ENCODE measurements around the gene WDR3.

WDR3 gene

GRCh38 chr1:118004312-118004711 lies 74.8 kb downstream of the WDR3 start:
- TF ChIP-seq YY1 (IDR thresholded peaks at IDR 0.05; ENCODE audit: low read depth) (no peak), RAD21 (IDR thresholded peaks at IDR 0.05; ENCODE audit: low read depth) (no peak)

DNA sequence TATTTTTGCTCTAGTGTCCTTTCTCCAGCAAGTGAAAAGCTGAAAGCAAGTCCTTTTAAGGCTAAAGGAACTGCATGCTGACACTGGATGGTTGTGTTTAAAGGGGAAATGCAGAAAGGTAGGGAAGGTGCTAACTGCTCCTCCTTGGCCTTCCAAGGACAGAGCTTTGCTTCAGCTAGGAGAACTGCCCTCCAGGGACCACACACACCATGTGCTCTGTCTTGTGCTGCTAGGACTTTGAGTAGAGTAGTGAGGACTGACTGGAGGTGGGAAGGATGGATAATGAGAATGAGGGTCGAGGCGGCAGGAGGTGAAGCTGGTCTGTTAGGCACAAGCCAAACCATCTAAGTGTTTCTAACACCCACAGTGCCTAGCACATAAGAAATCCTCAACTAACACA lies 77.9 kb downstream of the WDR3 start:
- TF ChIP-seq REST (IDR thresholded peaks at IDR 0.05; ENCODE audit: low read depth) (no peak), NFIC (IDR thresholded peaks at IDR 0.05) (no peak), CEBPB (IDR thresholded peaks at IDR 0.05) (no peak), YY1 (IDR thresholded peaks at IDR 0.05; ENCODE audit: low read depth) (no peak), FOXM1 (IDR thresholded peaks at IDR 0.05; ENCODE audit: borderline replicate concordance, low read depth) (no peak), TEAD4 (IDR thresholded peaks at IDR 0.05) (no peak), TAF1 (IDR thresholded peaks at IDR 0.05; ENCODE audit: low read depth) (no peak), RAD21 (IDR thresholded peaks at IDR 0.05; ENCODE audit: low read depth) (no peak), EP300 (IDR thresholded peaks at IDR 0.05; ENCODE audit: borderline replicate concordance) (no peak), CREB1 (IDR thresholded peaks at IDR 0.05; ENCODE audit: low read depth) (no peak), ZBTB7A (IDR thresholded peaks at IDR 0.05; ENCODE audit: low read depth) (no peak), TCF12 (IDR thresholded peaks at IDR 0.05; ENCODE audit: low read depth) (no peak)
- TF ChIP-seq, protein P1, sequence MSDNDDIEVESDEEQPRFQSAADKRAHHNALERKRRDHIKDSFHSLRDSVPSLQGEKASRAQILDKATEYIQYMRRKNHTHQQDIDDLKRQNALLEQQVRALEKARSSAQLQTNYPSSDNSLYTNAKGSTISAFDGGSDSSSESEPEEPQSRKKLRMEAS (IDR thresholded peaks at IDR 0.05), result no peak
- TF ChIP-seq, protein P2, sequence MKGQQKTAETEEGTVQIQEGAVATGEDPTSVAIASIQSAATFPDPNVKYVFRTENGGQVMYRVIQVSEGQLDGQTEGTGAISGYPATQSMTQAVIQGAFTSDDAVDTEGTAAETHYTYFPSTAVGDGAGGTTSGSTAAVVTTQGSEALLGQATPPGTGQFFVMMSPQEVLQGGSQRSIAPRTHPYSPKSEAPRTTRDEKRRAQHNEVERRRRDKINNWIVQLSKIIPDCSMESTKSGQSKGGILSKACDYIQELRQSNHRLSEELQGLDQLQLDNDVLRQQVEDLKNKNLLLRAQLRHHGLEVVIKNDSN (IDR thresholded peaks at IDR 0.05), result no peak

GRCh38 chr1:118008011-118008410 lies 78.5 kb downstream of the WDR3 start:
- TF ChIP-seq, protein P2 (IDR thresholded peaks at IDR 0.05), result no peak
- no peak for TF ChIP-seq CREB1 (IDR thresholded peaks at IDR 0.05; ENCODE audit: low read depth)
- TF ChIP-seq TCF12 (IDR thresholded peaks at IDR 0.05; ENCODE audit: low read depth), result no peak
- TF ChIP-seq, protein P1 (IDR thresholded peaks at IDR 0.05), result no peak
- no peak for TF ChIP-seq YY1 (IDR thresholded peaks at IDR 0.05; ENCODE audit: low read depth)
- TF ChIP-seq REST (IDR thresholded peaks at IDR 0.05; ENCODE audit: low read depth), result no peak
- TF ChIP-seq FOXM1 (IDR thresholded peaks at IDR 0.05; ENCODE audit: borderline replicate concordance, low read depth), result no peak
- TF ChIP-seq EP300 (IDR thresholded peaks at IDR 0.05; ENCODE audit: borderline replicate concordance), result no peak
- no peak for TF ChIP-seq RAD21 (IDR thresholded peaks at IDR 0.05; ENCODE audit: low read depth)
- TF ChIP-seq ZBTB7A (IDR thresholded peaks at IDR 0.05; ENCODE audit: low read depth), result no peak
- no peak for TF ChIP-seq TAF1 (IDR thresholded peaks at IDR 0.05; ENCODE audit: low read depth)
- no peak for TF ChIP-seq NFIC (IDR thresholded peaks at IDR 0.05)

GRCh38 chr1:118012515-118013124 lies 83.1 kb downstream of the WDR3 start:
- no peak for TF ChIP-seq CREB1 (IDR thresholded peaks at IDR 0.05; ENCODE audit: low read depth)
- no peak for TF ChIP-seq REST (IDR thresholded peaks at IDR 0.05; ENCODE audit: low read depth)
- TF ChIP-seq FOXM1 (IDR thresholded peaks at IDR 0.05; ENCODE audit: borderline replicate concordance, low read depth), result no peak
- TF ChIP-seq, protein P1 (IDR thresholded peaks at IDR 0.05), result no peak
- no peak for TF ChIP-seq RAD21 (IDR thresholded peaks at IDR 0.05; ENCODE audit: low read depth)
- TF ChIP-seq CEBPB (IDR thresholded peaks at IDR 0.05), result no peak
- TF ChIP-seq NFIC (IDR thresholded peaks at IDR 0.05), result no peak
- no peak for TF ChIP-seq YY1 (IDR thresholded peaks at IDR 0.05; ENCODE audit: low read depth)
- TF ChIP-seq TCF12 (IDR thresholded peaks at IDR 0.05; ENCODE audit: low read depth), result no peak
- TF ChIP-seq, protein P2 (IDR thresholded peaks at IDR 0.05), result no peak
- TF ChIP-seq EP300 (IDR thresholded peaks at IDR 0.05; ENCODE audit: borderline replicate concordance), result no peak
- TF ChIP-seq EGR1 (IDR thresholded peaks at IDR 0.05), result no peak
- no peak for TF ChIP-seq ZBTB7A (IDR thresholded peaks at IDR 0.05; ENCODE audit: low read depth)
- TF ChIP-seq TEAD4 (IDR thresholded peaks at IDR 0.05), result no peak
- TF ChIP-seq TAF1 (IDR thresholded peaks at IDR 0.05; ENCODE audit: low read depth), result no peak
